Choroid plexus epithelial cell (primary cell): ENCODE results near the gene SOX14.

Source experiments
- DNase-seq: peaks from one replicate; pipeline ENCODE4 v3.0.0-alpha.2; 2010; ENCODE audit warnings: low read depth
- H3K4me3 ChIP-seq: 2 replicates; pipeline ENCODE4 v1.5.1; 2011; ENCODE audit warnings: low read depth, mild to moderate bottlenecking, control low read depth, low read length, moderate library complexity
- TF ChIP-seq, protein P1 (sequence below): conservative IDR thresholded peaks from 2 replicates; pipeline ENCODE4 v1.5.1; 2011; ENCODE audit warnings: low read depth, mild to moderate bottlenecking, control low read depth, inconsistent platforms, low read length, moderate library complexity

The SOX14 gene

DNA sequence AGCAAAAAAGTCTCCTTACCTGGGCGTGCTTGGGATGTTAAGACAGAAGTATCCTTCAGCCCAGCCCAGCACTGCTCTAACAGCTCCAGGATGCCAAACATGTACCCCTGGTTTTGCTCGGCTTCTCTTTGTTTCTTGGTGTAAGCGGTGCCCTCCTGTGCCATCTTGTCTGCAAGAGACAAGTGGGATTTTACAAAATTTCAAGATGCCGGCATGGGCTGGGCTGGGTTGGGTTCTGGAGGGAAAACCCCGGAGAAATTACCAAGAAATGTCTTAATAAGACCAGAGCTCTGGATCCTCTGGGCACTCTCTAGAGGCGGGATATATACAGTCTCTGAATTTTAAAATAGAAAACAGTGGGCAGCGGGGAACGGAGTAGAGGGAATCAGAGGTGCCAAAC, 4.6 kb upstream of the SOX14 start:
- TF ChIP-seq, protein P1, sequence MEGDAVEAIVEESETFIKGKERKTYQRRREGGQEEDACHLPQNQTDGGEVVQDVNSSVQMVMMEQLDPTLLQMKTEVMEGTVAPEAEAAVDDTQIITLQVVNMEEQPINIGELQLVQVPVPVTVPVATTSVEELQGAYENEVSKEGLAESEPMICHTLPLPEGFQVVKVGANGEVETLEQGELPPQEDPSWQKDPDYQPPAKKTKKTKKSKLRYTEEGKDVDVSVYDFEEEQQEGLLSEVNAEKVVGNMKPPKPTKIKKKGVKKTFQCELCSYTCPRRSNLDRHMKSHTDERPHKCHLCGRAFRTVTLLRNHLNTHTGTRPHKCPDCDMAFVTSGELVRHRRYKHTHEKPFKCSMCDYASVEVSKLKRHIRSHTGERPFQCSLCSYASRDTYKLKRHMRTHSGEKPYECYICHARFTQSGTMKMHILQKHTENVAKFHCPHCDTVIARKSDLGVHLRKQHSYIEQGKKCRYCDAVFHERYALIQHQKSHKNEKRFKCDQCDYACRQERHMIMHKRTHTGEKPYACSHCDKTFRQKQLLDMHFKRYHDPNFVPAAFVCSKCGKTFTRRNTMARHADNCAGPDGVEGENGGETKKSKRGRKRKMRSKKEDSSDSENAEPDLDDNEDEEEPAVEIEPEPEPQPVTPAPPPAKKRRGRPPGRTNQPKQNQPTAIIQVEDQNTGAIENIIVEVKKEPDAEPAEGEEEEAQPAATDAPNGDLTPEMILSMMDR = no peak
- H3K4me3 ChIP-seq = no peak overlapping the region
- no peak for DNase-seq

DNA sequence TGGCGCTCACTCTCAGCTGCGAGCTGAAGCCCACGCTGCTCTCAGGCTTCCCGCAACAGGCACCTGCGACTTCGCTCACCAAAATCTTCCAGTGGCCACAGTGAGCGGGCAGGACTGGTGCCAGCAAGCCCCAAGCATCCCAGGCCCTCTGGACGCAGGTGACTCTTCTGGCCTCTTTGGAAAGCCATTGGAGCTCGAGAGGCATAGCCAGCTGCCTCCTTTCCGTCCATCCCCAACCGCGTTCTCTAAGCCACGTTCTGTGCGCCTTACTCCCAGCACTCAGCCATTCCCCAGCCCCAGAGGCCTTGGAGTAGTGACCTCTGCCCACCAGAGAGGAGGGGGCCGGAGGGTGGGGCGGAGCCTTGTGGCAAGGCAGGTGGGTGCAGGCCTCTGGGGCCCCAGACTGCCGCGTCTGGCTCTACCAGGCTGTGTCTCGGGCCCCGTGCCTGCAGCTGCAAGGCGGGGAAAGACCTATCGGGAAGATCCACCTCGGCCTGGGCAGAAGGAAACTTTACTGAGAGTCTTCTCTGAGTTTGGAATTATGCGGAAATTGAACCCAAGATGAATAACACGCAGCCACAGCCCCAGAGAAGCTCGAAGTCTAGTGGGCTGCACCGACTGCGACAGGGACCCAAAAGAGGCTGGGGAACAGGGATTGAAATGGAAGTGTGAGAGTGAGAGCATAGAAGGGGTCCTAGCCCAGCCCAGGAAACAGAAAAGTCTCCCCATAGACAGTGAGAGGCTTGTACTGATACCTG, 3.6 kb upstream of the SOX14 start:
- H3K4me3 ChIP-seq = no peak overlapping the region
- no peak for DNase-seq
- TF ChIP-seq, protein P1 = no peak

DNA sequence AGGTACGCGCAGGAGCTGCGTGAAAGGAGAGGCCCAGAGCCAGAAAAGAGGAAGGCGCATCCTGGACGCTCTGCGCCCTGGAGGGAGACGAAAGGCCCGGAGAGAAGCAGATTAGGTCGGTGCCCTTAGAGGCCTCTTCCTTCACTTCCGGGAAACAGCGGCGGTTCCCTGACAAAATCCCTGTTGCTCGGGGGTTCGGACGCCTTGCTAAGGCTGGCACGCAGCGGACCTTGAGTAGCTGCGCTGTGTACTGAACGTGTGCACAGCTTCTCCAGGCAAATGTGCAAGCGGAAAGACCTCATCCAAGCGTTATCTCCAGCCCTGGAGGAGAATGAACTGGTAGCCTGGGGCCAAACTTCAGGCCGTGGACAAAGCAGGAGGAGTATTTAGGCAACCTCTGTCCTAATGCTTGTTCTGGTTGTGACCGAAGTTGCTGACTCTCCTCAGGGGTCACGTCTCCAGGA, 3.0 kb upstream of the SOX14 start:
- H3K4me3 ChIP-seq = no peak overlapping the region
- TF ChIP-seq, protein P1 = no peak
- DNase-seq = no peak

DNA sequence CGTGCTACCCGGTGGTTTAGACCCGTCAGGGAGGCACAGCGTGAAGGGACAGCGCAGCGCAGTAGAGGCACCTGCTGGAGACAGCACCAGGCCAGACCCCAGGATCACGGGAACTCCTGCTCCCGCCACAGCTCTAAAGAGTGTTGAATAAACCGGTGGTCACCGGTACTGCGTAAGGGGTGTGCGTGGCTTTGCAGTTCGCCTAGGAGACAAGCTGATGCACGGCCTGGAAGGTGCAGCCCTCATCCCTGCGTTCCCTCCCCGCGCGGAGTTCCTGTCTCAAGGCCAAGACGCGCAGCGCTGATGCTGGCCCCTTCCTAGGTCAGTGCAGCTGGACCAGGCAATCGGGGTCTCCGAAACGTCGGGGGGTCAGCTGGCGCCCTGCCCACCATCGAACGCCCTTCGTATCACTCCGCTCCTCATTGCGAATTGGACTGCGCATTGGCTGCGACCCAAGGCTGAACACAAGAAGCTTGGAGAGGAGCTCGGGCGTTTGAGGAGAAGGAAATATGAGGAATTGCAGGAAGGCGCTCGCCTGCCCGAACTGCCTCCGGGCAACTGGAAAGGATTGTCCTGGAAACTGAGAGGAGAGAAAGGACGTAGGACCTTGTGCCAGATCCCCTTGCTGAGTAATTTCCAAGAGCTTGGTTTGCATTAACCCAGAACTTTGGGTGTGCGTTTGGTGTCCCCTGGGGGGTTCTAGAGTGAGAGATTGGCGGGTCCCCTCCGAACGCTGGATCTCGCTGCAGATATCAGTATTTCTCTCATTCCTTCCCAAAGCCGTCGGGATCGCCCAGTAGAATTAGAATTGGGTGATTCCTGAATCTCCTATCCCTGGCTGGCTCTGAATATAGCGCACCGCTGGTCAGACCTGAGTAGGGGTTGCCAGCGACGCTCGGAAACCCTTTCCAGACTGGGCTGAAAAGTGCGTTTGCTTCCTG, 2.3 kb upstream of the SOX14 start:
- no peak for DNase-seq
- TF ChIP-seq, protein P1 = no peak
- no peak overlapping the region for H3K4me3 ChIP-seq

DNA sequence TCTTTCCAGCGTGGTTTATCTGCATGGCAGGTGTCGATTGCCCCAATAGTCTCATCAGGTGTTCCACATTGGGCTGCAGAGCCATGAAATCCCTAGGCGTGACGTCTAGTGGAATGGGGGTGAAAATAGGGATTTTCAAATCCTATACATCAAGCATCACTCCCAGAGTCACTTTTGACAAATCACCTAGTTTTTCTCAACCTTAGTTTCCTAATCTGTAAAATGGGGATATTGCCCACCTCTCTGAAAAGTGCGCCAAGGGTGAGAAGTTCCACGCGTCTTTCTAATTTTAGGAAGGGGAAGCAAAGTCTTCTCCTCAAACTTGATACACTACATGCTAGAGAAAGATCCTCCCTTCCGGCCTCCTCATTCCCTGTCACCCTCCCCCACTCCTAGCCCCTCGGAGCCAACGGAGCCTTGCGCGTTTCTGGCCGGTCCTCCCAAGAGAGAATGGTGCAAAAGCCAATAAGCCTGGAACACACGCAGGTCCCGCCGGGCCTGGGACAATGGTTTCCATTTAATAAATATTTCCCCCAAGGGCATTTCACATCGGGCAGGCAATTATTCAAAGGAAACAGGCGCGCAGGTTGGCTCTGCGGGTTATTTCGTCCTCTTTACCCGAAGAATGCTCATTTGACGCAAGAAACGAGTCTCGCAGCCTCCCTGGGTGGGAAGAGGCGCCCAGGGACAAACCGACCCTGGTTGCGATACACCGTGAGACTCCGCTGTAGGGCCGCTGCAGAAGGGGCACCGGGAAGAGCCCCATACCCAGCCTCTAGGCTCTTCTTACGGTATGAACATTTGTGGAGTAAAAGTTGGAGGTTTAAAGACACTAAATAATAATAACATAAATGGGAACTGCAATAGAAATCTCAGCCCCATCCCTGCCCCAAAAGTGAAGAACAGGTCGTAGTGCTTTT, 1.2 kb upstream of the SOX14 start:
- H3K4me3 ChIP-seq = no peak overlapping the region
- DNase-seq = no peak
- TF ChIP-seq, protein P1 = no peak

DNA sequence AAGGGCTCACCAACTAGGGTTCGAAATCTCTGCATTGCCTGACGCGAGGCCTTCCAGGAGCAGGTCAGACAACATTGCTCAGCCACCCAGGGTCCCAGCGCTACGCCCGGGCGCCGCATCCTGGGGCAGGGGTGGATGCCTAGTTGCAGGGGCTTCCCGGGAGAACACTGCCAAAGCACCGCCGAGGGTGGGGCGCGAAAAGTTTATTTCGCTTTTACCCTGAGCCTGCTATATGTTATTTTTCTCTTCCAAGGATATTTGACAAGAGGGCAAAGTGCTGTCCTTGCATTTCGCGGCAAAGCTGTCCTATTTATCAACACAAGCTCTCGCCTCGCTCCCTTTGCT, 549 bp upstream of the SOX14 start:
- TF ChIP-seq, protein P1 = no peak
- no peak for DNase-seq
- no peak overlapping the region for H3K4me3 ChIP-seq
